ENCODE data around the gene ABCA9.

Gene ABCA9

GRCh38 chr17:69050999-69051775, 9.5 kb downstream of the ABCA9 start:
- TF ChIP-seq GATA3 (IDR thresholded peaks at IDR 0.05; ENCODE audit: low read depth, low read length) = no peak
- TF ChIP-seq GATA2 (IDR thresholded peaks at IDR 0.05; ENCODE audit: low read depth, low read length) = no peak

- TF ChIP-seq GATA2 (IDR thresholded peaks at IDR 0.05; ENCODE audit: low read depth, low read length) = no peak
- no peak for TF ChIP-seq GATA3 (IDR thresholded peaks at IDR 0.05; ENCODE audit: low read depth, low read length)
Observed at GRCh38 chr17:69048634-69049033, 12.1 kb downstream of the ABCA9 start.

- TF ChIP-seq GATA2 (IDR thresholded peaks at IDR 0.05; ENCODE audit: low read depth, low read length) (no peak), GATA3 (IDR thresholded peaks at IDR 0.05; ENCODE audit: low read depth, low read length) (no peak)
Observed at GRCh38 chr17:69047368-69048263, 13.1 kb downstream of the ABCA9 start.

GRCh38 chr17:69046121-69046807, 14.5 kb downstream of the ABCA9 start:
- no peak for TF ChIP-seq GATA2 (IDR thresholded peaks at IDR 0.05; ENCODE audit: low read depth, low read length)
- no peak for TF ChIP-seq GATA3 (IDR thresholded peaks at IDR 0.05; ENCODE audit: low read depth, low read length)

GRCh38 chr17:69045646-69046045, 15.1 kb downstream of the ABCA9 start:
- no peak for TF ChIP-seq GATA2 (IDR thresholded peaks at IDR 0.05; ENCODE audit: low read depth, low read length)
- no peak for TF ChIP-seq GATA3 (IDR thresholded peaks at IDR 0.05; ENCODE audit: low read depth, low read length)

GRCh38 chr17:69044371-69044770, 16.4 kb downstream of the ABCA9 start:
- TF ChIP-seq GATA3 (IDR thresholded peaks at IDR 0.05; ENCODE audit: low read depth, low read length) = no peak
- no peak for TF ChIP-seq GATA2 (IDR thresholded peaks at IDR 0.05; ENCODE audit: low read depth, low read length)

- TF ChIP-seq GATA2 (IDR thresholded peaks at IDR 0.05; ENCODE audit: low read depth, low read length) (no peak), GATA3 (IDR thresholded peaks at IDR 0.05; ENCODE audit: low read depth, low read length) (no peak)
Observed at GRCh38 chr17:69043098-69043734, 17.5 kb downstream of the ABCA9 start.

- TF ChIP-seq GATA3 (IDR thresholded peaks at IDR 0.05; ENCODE audit: low read depth, low read length) (no peak), GATA2 (IDR thresholded peaks at IDR 0.05; ENCODE audit: low read depth, low read length) (no peak)
Observed at GRCh38 chr17:69042308-69042707, 18.4 kb downstream of the ABCA9 start.

GRCh38 chr17:69031839-69032238, 28.9 kb downstream of the ABCA9 start:
- no peak for TF ChIP-seq GATA2 (IDR thresholded peaks at IDR 0.05; ENCODE audit: low read depth, low read length)

- TF ChIP-seq GATA3 (IDR thresholded peaks at IDR 0.05; ENCODE audit: low read depth, low read length) (no peak), GATA2 (IDR thresholded peaks at IDR 0.05; ENCODE audit: low read depth, low read length) (no peak)
Observed at GRCh38 chr17:69030169-69030568, 30.6 kb downstream of the ABCA9 start.

GRCh38 chr17:69018687-69019086, 42.0 kb downstream of the ABCA9 start:
- TF ChIP-seq GATA3 (IDR thresholded peaks at IDR 0.05; ENCODE audit: low read depth, low read length) (no peak), GATA2 (IDR thresholded peaks at IDR 0.05; ENCODE audit: low read depth, low read length) (no peak)

GRCh38 chr17:69018022-69018615, 42.6 kb downstream of the ABCA9 start:
- no peak for TF ChIP-seq GATA2 (IDR thresholded peaks at IDR 0.05; ENCODE audit: low read depth, low read length)
- TF ChIP-seq GATA3 (IDR thresholded peaks at IDR 0.05; ENCODE audit: low read depth, low read length) = no peak

GRCh38 chr17:69015631-69016030, 45.1 kb downstream of the ABCA9 start:
- no peak for TF ChIP-seq GATA2 (IDR thresholded peaks at IDR 0.05; ENCODE audit: low read depth, low read length)
- TF ChIP-seq GATA3 (IDR thresholded peaks at IDR 0.05; ENCODE audit: low read depth, low read length) = no peak

Data from SH-SY5Y (cell line).